Fibroblast of mammary gland (primary cell): ENCODE results near the gene DUSP8.

ENCODE experiments used
- DNase-seq: peaks from one replicate; pipeline ENCODE4 v3.0.0-alpha.2; 2010; ENCODE audit warnings: low read depth
- H3K4me3 ChIP-seq: 2 replicates; pipeline ENCODE4 v1.5.1; 2011; ENCODE audit warnings: low read depth, mild to moderate bottlenecking, low read length, moderate library complexity; ENCODE audit not compliant: control insufficient read depth
- TF ChIP-seq, protein P1 (sequence below): conservative IDR thresholded peaks from 2 replicates; pipeline ENCODE4 v1.5.1; 2011; ENCODE audit warnings: low read depth, low read length, inconsistent platforms; ENCODE audit not compliant: control insufficient read depth, insufficient read depth

DUSP8 gene

DNA sequence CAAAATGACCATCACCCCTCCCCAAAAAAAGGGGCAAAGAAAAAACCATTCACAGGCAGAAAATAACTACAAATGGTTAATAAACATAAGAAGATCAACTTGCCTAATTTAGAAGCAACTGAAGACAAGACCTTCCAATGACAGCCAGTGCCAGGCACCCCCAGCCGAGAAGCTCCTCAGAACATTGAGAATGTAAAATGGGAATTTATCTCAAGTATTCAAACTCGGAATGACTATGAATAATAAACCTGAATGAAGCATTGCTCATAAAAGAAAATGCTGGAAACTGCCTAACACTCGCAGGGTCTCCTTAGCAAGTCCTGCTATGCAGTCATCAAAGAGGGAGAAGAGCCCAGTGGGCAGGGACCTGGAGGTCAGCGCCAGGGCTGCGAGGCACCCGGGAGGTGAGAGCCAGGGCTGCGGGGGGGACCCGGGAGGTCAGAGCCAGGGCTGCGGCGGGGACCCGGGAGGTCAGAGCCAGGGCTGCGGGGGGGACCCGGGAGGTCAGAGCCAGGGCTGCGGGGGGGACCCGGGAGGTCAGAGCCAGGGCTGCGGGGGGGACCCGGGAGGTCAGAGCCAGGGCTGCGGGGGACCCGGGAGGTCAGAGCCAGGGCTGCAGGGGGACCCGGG lies 62.3 kb downstream of the DUSP8 start:
- no peak overlapping the region for H3K4me3 ChIP-seq
- TF ChIP-seq, protein P1, sequence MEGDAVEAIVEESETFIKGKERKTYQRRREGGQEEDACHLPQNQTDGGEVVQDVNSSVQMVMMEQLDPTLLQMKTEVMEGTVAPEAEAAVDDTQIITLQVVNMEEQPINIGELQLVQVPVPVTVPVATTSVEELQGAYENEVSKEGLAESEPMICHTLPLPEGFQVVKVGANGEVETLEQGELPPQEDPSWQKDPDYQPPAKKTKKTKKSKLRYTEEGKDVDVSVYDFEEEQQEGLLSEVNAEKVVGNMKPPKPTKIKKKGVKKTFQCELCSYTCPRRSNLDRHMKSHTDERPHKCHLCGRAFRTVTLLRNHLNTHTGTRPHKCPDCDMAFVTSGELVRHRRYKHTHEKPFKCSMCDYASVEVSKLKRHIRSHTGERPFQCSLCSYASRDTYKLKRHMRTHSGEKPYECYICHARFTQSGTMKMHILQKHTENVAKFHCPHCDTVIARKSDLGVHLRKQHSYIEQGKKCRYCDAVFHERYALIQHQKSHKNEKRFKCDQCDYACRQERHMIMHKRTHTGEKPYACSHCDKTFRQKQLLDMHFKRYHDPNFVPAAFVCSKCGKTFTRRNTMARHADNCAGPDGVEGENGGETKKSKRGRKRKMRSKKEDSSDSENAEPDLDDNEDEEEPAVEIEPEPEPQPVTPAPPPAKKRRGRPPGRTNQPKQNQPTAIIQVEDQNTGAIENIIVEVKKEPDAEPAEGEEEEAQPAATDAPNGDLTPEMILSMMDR: no peak
- no peak for DNase-seq

DNA sequence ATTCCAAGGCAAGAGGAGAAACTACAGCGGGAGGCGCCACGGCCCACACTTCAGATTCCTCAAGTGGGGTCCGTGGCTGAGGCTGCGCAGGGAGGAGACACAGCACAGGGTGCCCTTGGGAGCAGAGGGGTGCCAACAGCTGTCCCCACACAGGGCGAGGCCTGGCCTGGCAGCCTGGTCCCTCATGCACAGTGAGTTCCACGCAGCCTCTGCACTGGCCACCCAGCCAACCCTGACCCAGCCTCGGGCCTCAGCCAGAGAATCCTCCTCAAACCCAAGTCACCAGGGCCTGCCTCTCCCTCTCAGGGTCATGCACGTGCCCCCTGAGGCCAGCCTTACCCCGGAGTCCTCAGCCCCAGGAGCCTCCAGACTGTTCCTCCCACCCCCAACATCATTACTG lies 63.1 kb downstream of the DUSP8 start:
- H3K4me3 ChIP-seq: no peak overlapping the region
- no peak for DNase-seq
- TF ChIP-seq, protein P1: no peak

DNA sequence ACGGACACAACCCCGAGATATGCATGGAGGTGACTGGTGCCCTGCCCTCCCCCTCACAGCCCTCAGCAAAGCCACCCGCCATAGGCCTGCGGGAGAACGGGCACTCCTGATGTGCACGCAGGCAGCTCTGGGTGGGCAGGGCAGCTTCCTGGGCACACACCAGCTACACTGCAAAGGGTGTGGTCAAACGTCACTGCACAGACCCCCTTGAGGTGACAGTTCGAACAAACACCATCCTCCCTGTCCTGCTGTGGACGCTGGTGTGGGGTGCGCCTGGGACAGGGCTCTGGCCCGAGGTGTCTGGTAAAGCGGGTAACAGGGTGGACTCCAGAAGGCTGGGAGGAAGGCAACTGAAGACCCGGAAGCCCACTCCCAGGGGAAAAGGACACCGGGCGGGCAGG lies 63.6 kb downstream of the DUSP8 start:
- no peak overlapping the region for H3K4me3 ChIP-seq
- TF ChIP-seq, protein P1: no peak
- no peak for DNase-seq

DNA sequence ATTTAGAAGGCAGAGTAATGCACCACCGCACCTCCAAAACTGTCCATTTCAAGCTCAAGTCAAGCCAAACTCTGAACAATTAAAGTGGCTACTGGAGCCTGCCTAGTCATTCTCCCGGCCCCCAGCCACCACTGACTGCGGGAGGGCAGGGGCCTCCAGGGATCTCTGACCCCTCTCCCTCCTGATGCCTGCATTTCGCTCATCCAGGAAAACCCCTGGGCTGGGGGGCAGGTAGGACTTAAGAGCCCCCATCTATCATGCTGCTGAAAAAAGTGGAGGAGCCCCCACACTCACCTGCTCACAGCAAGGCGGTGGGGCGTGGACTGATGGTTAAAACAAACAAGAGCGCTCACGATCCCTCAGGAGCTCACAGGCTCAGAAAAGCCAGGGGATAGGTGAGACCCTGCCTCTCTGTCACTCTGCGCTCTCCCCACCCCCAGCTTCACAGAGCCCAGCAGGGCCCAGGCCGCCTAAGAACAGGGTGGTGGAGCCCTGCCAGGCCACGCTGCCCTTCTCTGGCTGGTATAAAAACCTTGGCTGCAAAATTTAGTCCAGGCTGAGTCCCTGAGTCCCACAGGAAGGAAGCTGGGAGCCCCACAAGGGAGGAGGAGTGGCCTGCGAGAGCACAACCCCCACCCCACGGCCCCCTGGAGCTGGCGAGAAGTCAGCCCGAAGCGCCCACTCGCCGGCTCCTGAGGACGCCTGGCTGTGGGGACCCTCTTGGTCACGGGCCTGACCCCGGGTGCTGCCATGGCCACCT lies 64.5 kb downstream of the DUSP8 start:
- DNase-seq: no peak
- TF ChIP-seq, protein P1: no peak
- H3K4me3 ChIP-seq: no peak overlapping the region

DNA sequence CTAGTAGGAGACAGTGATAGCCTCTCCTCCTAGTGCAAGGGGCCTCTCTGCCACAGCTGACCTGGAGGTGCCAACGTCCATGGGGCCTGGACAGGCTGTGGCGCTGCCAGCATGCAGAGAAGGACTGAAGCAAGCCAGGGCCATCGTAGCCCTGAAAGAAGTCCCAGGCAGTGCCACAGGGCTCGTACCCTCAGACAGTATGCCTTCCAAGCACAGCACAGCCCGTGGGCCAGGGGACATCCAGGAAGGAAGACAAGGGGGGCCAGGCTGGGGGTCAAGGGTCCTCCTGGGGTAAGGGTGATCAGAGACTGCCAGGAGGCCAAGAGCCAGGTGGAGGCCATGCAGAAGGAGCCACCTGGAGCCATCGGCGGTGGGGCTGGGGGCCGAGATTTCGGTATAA lies 65.1 kb downstream of the DUSP8 start:
- TF ChIP-seq, protein P1: no peak
- H3K4me3 ChIP-seq: no peak overlapping the region
- no peak for DNase-seq

DNA sequence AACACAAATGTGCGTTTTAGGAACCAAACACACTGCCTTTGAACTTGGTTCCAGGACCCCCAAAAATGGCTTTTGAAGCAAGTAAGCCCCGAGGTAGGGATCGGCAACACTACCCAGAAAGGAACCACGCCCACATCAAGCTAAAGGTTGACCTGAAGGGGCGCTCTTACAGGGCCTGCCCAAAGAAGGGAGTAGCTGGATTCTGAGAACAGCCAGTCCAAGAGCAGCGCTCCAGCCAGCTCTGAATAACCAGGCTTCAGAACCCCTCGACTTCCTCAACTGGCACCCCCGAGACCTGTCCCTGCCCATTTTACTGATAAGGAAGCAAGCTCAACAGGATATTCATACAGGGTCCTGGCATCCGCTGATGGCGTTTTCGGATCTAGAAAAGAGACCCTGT lies 66.6 kb downstream of the DUSP8 start:
- no peak for DNase-seq
- H3K4me3 ChIP-seq: no peak overlapping the region
- TF ChIP-seq, protein P1: no peak
